HG02870 (cell line): Measurements from ENCODE around the gene PPP1R36.
"Not testable (repeated sequence)": the region's sequence is repeated elsewhere in the genome, so short reads cannot be mapped to it uniquely, and the experiment has no call there.

Source experiments
- ATAC-seq: cut with Tn5 transposase; IDR thresholded peaks from one replicate; pipeline ENCODE4 v1.9.1; 2021; ENCODE audit warnings: mild to moderate bottlenecking, moderate library complexity; ENCODE audit not compliant: unreplicated experiment

The PPP1R36 gene

GRCh38 chr14:64563696-64564095 lies 13.9 kb downstream of the PPP1R36 start:
- no peak for ATAC-seq

GRCh38 chr14:64566651-64567122 lies 16.9 kb downstream of the PPP1R36 start:
- no peak for ATAC-seq

DNA sequence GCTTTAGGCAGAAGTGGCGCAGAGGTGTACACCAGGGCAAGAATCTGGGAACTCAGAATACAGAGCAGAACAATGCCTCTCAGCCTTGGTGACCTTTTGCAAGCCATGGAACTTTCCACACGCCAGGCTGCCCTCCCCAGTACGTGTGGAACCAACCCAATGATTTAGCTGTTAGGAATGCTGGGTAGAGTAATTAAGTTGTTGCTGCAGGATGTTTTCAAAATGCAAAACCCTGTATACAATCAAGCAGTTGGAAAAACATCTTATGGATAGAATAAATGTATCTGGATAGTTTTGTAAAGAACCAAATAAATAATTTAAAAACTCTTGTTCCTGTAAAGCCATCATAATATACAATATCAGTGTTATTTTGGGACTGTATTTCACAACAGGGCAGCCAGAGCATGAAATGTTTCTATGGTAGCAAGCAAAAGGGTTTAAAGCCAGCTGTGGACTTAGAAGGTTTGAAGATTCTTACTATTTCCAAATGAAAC lies 19.4 kb downstream of the PPP1R36 start:
- no peak for ATAC-seq

GRCh38 chr14:64569646-64570045 lies 19.9 kb downstream of the PPP1R36 start:
- not testable (repeated sequence) for ATAC-seq

DNA sequence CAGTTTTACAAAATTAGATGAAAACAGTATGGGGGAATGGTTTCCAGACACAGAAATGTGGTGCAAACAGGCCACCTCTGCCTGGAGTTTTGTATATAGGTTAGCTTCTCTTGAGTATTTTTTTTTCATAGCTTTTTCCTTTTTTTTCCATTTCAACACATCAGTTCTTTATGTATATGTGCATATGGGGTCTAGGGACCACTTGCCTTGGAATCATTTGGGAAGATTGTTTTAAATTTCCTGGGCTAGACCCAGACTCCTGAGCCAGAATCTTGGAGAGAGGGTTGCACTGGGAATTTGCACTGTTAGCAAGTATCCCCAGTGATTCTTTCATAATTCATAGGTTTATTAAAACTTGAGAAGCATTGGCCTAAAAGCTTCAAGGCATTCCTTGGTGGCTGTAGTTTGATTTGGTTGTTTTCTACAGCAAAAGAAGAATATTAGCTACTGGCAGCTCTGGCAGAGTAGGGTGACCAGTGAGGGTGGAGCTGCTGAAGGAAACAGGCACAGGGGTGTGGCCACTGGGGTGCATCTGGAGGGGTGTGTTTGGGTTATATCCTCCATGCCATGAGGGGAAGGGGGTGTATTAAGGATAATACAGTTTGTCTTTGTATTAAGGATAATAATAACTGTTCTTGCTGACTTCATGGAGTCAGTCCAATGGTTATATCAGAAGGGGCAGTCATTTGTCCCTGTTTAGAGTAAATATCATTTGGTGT lies 22.8 kb downstream of the PPP1R36 start:
- ATAC-seq, result no peak

DNA sequence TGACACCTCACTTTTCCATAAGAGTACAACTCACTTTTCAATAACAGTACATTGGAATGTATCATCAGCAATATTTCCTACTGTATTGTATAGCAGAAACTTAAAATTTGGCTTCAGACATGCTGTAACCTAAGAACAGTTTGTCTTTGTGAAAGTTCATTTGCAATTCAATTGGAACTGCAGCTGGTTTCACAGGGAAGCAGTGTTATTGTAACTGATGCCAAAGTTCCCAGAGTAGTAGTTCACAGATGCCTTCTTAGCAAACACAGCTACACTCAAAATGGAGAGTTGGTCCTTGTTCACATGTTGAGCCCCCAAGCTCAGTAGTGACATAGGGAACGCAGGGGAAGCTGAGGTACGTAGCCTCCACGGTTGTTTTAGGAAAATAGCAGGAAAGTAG lies 23.3 kb downstream of the PPP1R36 start:
- no peak for ATAC-seq

DNA sequence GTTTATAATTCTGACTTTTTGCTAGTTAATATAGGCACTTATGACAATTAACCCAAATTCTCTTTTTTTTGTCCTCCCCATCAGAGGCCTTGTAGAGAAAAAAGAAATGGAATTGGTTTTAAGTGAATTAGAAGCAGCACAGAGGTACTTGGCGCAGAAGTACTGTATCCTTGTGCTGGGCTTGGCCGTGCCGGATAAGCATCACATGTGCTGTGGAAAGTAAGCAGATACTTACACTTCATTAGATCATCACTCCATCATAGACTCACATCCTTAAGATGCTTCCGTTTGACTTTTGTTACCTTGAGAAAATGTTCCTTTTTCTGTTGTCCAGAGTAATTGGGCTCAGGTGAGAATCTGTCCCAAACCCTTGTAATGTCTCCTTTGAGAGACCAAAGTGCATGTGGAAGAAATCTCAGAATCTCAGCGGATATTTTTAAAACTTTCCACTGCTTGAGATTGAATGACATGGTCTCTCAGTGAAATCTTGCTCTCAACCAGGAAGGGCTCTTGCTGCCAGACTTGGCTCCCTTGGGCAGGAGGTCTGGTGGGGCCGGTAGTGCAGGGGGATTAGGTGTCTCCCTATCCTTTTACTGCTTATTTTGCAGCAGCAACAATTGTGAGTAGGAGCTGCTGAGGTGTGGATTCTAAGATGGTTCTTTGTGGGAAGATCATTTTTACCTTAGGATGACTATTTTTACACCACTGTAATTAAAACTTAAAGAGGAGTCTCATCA lies 24.8 kb downstream of the PPP1R36 start:
- no peak for ATAC-seq

GRCh38 chr14:64577211-64577610 lies 27.4 kb downstream of the PPP1R36 start:
- no peak for ATAC-seq

GRCh38 chr14:64580467-64580866 lies 30.7 kb downstream of the PPP1R36 start:
- ATAC-seq, result no peak

GRCh38 chr14:64581363-64581762 lies 31.6 kb downstream of the PPP1R36 start:
- no peak for ATAC-seq

GRCh38 chr14:64581817-64582216 lies 32.1 kb downstream of the PPP1R36 start:
- no peak for ATAC-seq

- no peak for ATAC-seq
These were observed 34.4 kb downstream of the PPP1R36 start for GRCh38 chr14:64584190-64584589.

- no peak for ATAC-seq
These were observed 42.0 kb downstream of the PPP1R36 start for GRCh38 chr14:64591809-64592208.

- no peak for ATAC-seq
These were observed 44.7 kb downstream of the PPP1R36 start for GRCh38 chr14:64594438-64594837.

DNA sequence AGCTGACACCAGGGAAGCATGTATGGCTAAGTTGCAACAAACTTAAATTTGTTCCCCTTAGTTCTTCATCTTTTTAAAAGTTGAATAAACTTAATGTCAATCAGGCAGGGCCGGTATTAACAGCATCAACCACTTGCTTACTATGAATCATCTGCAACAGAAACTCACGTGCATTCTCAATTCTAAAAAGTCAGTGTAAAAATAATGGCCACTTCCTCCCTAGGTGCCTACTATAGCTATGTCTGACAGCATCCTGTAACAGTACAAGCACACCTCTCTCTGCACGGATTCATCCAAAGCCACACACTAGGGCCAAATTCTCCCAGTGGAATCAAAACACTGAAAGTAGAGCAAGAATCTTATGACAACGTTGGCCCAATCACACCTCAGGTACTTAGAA lies 48.6 kb downstream of the PPP1R36 start:
- peak; percentile 83 for ATAC-seq

GRCh38 chr14:64601571-64601970 lies 51.8 kb downstream of the PPP1R36 start:
- ATAC-seq, result no peak

DNA sequence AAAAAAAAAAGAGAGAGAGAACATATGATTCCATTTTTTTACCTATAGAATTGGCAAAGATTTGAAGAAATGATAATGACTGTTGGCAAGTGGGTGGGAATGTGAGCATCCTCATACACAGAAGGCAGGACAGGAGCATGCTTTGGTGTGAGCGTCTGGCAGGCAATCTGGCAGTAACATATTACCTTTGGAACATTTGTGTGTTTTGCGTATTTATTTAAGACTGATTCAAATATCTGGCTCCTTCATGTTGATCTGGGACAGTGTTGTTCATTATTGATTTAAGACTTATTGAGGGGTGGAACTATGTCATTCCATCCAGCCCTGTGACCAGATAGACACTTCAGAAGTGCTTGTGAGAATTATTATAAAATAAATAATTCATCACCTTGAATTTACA lies 53.1 kb downstream of the PPP1R36 start:
- ATAC-seq, result no peak

GRCh38 chr14:64604001-64604400 lies 54.2 kb downstream of the PPP1R36 start:
- ATAC-seq, result no peak

- no peak for ATAC-seq
These were observed 55.1 kb downstream of the PPP1R36 start for GRCh38 chr14:64604881-64605280.

GRCh38 chr14:64605926-64606685 lies 56.3 kb downstream of the PPP1R36 start:
- ATAC-seq, result no peak

- ATAC-seq, result no peak
These were observed 60.4 kb downstream of the PPP1R36 start for GRCh38 chr14:64610049-64610746.
